Inferior parietal cortex (tissue), 1 donor: ENCODE data around the gene KCNH2.

Source experiments
- DNase-seq: peaks from one replicate; pipeline ENCODE4 v3.0.0-alpha.2; 2016; ENCODE audit errors: extremely low spot score

Gene KCNH2

GRCh38 chr7:150904011-150904909, 73.9 kb downstream of the KCNH2 start:
- DNase-seq = no peak

GRCh38 chr7:150903606-150904005, 74.5 kb downstream of the KCNH2 start:
- peak; percentile 35 for DNase-seq

- no peak for DNase-seq
These were observed 75.8 kb downstream of the KCNH2 start for GRCh38 chr7:150902078-150903033.

- DNase-seq = no peak
These were observed 76.7 kb downstream of the KCNH2 start for GRCh38 chr7:150901160-150902035.

- no peak for DNase-seq
These were observed 77.4 kb downstream of the KCNH2 start for GRCh38 chr7:150900675-150901074.

- peak; percentile 78 for DNase-seq
These were observed 79.6 kb downstream of the KCNH2 start for GRCh38 chr7:150898475-150899011.

- no peak for DNase-seq
These were observed 80.3 kb downstream of the KCNH2 start for GRCh38 chr7:150897502-150898474.

- no peak for DNase-seq
These were observed 81.4 kb downstream of the KCNH2 start for GRCh38 chr7:150896562-150897209.

GRCh38 chr7:150895809-150896208, 82.3 kb downstream of the KCNH2 start:
- DNase-seq = no peak
